LHCN-M2 (cell line): Measurements from ENCODE around the gene ENAH. TPM values are rescaled to one million over a fixed set of nuclear protein-coding genes. Genes with fewer than 3 reads are reported as not detected.
"Not testable (repeated sequence)": the region's sequence is repeated elsewhere in the genome, so short reads cannot be mapped to it uniquely, and the experiment has no call there.

Source experiments
- DNase-seq: peaks from one replicate; pipeline ENCODE4 v3.0.0-alpha.2; 2012; ENCODE audit warnings: low read depth
- total RNA-seq: library from RNA; depleted of rRNA; stranded (reverse); fragments of >200 nt; gene quantifications from 2 replicates; pipeline ENCODE4 v1.2.3, GENCODE V29; 2014

Gene ENAH
- total RNA-seq, 1 experiment from 2014 or later, result 82.4 TPM

DNA sequence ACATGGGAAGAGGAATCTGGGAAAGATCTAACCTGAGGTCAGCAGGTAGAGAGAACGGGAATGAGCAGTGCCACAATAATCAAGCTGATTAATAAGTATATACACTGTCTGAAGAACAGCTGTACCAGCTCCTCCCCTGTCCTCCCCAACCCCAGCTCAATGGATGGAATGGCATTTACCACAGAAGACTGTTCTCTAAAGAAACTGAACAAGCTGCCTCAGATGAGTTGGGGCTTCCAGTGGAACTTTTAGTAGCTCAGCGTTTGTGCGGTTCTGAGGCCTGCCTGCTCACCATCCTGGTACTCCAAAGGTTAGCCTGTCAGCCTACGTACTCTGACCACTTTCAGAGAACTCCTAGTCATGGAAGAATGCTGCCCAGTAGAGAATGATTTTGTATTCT is 123.2 kb downstream of the ENAH start:
- no peak for DNase-seq

DNA sequence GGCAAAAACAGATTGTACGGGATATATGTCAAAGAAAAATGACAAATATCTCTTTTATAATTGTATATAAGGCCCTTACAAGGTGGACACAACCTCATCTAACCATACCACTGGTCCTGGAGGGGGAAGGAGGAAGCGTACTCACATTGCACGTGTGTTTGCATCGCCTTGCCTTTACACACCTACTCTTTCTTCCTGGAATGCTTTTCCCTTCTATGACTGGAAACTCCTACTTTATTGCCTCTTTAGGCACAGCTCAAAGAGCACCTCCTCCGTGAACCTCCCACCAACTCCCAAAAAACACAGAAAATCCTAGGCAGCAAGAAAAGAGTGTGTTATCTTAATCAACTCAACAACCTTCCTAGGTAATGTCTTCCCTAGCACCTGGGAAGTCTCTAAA is 125.3 kb downstream of the ENAH start:
- DNase-seq, result no peak

DNA sequence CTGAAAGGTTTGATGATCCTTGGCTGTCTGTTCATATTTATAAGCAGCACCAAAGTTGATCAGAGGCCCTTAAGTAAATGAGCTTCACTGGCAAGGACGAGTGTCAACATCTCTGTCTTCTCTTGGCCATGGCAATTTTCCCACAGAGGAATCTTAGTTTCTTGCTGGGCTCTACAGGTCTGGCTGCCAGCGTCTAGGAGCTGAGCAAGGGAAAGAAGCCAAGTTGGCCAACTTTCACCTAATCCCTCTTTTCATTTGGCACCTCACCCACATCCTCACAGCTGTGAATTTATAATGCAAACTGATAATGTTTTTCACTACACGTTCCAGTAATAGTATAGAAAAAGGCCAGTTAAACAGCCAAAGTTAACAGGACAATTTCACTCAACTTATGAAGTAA is 126.0 kb downstream of the ENAH start:
- no peak for DNase-seq

DNA sequence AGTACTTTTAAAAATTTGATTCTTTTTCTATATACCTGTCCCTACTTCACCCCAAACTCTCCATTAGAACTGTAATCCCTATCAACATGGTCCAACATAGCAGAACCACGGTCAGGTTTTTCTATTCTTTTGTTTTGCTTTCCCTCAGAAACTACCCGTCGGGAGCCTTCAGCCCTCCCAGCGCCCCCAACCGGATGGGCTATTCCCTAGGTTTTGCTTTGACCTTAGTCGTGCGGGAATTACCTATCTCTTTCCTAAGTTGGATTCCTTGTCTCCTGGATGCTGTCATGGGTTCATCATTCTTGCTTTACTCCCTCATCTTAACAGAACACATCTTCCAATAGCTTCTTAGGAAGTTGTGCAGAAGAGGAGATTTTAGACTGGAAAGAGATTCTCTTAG is 127.5 kb downstream of the ENAH start:
- DNase-seq, result no peak

DNA sequence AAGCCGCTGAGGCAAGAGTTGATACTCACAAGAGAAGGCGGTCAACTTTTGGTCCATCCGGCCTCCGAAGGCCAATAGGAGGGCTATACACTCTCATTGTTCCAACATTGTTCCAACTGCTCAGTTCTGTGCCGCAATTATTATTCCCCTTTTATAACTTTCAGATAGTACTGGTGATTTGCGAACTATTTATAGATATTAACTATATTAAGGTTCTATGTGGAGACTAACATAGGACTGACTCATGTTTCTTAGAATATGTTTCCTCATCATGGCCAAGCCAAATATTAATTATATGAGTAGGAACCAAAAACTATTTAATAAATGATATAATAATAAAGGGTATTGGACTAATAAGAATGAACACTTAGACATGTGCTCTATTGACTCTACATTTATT is 128.4 kb downstream of the ENAH start:
- DNase-seq, result no peak

DNA sequence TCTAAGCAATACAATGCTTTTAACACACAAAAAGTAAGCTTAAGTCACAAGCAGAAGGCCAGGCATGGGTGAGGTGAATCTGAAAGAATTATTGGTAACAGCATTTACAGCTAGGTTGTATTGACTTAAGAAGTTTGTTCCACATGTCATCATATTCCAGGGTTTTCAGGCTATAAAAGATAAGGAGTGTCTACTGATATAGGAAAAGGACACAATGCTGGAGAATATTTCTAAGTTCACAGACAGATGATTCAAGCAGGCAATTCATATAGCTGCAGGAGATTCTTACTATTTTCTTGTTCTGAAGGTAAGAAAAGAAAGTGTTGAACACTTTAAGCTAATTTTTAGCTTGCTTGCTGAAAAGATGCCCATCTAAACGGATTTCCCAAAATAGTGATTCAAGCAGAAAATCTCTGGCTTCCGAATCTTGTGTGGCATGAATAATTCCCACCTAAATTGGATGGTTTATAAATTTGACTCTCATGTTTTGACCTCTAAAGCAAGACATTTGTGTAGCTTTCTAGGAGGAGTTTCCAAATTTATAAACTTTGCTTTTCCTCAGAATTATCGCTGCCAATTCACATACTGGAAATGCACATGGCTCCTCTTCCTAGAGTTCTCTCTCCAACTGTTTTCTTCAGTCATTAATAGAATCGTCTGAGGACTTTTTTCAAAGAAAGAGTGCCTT is 129.5 kb downstream of the ENAH start:
- DNase-seq, result no peak

DNA sequence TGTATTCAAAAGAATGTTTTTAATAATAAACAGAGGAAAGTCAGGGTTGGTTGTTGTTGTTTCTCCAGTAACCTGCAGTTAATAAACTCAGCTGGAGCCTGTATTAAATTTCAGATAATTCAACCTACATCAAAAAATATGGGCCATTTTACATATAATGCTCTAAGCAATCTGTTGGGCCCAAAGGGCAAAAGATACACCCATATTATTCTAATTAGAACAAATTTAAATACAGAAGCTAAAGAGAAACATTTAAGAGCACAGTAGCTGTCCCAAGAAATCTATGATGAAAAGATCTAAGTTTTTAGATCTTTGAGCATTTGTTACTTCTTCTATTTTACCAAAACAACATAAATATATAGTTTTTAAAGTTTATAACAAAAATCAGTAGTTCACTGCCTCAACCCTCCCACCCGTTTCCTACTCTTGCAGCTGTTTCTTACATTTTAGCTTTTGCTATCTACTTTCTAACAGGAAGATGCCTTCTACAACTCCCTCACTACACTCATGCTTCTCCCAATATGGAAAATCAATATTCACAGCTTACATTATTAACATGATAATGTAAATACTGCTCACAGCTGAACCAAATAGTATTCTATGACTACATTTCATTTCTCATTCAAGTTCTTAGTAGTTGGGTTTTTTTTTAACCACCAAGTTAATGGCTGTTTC is 130.2 kb downstream of the ENAH start:
- DNase-seq, result no peak

DNA sequence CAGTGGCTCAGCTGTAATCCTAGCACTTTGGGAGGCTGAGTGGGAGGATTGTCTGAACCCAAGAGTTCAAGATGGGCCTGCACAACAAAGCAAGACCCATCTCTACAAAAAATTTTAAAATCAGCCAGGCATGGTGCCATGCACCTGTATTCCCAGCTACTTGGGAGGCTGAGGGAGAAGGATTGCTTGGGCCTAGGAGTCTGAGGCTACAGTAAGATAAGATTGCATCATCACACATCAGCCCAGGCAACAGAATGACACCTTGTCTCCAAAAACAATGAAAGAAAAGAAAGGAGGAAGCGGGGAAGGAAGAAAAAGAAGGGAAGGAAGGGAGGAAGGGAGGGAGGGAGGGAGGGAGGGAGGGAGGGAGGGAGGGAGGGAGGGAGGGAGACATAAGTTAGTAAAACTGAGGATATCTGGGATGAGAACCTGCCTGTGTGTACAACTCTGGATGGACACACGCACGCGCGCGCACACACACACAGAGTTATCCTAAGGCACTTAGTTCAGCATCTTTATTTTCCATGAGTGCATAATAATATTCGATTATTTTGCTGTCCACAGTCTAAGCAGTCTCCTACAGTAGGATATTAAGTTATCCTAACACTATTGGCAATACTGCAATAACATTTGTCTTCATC is 132.2 kb downstream of the ENAH start:
- no peak for DNase-seq

DNA sequence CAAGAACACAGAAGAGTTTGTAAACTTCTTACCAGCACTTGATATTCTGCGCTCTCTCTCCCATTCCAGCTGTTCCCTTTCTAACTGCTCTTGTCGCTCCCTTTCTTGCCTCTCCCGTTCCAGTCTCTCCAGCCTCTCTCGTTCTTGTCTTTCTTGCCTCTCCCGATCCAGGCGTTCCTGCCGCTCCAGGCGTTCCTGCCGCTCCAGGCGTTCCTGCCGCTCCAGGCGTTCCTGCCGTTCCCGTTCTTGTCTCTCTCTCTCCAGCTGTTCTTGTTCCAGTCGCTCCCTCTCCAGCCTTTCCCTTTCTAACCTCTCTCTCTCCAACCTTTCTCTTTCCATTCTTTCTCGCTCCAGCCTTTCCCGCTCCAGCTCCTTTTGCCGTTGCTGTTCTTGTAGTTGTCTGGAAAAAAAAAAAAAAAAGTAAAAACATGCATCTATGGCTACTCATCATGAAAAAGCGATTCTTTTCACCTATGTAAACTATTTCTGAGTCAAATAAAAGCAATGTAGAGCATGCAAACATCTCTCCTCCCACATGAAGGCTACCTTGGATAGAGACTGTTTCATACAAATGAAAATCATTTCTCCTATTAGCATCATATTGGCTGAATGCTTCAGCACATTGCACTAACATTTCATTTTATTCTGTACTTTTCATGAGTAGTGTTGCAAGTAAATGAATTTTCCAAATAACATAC is 133.6 kb downstream of the ENAH start:
- peak; percentile 48 for DNase-seq

DNA sequence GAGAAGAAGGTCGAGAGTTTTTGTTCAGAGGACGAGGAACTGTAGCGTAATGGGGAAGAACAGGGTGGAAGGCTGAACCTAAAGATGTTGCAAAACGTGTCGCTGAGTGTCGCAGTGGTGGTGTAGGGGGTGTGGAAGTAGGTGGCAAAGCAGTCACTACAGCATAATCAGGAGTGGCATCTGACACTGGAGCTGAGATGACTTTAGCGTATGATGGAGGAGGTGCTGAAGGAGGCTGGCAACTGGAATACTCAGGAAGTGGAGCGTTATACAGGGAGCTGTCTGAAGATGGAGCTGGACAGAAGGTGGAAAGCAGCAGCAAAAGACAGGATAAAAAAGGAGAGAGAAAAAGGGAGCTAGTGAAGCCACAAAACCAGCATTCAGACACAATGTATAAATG is 135.2 kb downstream of the ENAH start:
- DNase-seq, result peak; percentile 29

DNA sequence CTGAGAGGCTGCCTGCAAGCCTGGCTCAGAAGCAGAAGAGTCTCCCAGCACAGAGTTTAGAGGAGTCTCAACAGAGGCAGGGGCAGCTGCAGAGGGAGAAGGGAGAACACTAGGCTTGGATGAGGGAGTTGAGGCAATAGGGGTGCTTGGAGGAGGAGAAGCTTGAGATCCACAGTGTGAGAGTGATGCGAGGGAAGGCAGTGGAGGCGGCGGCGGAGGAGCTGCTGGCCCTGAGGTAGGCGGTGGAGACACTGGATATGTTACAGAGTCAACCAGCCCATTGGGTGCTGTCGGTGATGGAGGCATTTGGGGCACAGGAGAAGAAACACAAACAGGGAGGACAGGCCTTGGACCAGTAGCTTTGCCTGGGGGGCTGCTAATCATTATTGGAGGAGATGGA is 135.7 kb downstream of the ENAH start:
- DNase-seq, result no peak

DNA sequence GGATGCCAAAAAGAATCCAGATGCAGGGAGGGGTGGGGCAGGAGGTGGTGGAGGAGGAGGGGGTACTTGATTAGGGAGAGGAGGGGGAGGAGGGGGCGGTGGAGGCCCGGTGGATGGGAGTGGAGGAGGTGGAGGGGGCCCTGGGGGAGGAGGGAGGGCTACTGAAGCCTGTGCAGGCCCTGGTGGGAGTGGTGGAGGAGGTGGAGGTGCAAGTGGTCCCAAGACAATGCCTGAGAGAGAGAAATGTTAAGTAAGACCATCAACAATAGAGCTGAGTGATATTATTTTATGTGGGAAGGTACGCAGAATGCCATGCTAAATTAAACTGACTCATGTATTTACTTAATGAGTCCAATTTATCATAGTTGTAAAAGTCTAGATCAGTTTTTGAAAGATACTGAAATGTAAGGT is 138.2 kb downstream of the ENAH start:
- no peak for DNase-seq

DNA sequence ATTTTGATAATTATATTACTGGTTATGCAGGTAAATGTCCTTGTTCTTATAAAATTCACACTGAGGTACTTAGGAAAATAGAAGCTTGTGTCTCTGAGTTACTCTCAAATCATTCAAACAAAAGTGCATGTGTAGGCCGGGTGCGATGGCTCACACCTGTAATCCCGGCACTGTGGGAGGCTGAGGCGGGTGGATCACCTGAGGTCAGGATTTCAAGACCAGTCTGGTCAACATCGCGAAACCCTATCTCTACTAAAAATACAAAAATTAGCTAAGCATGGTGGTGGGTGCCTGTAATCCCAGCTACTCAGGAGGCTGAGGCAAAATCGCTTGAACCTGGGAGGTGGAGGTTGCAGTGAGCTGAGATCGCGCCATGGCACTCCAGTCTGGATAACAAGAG is 139.3 kb downstream of the ENAH start:
- DNase-seq, result not testable (repeated sequence)

DNA sequence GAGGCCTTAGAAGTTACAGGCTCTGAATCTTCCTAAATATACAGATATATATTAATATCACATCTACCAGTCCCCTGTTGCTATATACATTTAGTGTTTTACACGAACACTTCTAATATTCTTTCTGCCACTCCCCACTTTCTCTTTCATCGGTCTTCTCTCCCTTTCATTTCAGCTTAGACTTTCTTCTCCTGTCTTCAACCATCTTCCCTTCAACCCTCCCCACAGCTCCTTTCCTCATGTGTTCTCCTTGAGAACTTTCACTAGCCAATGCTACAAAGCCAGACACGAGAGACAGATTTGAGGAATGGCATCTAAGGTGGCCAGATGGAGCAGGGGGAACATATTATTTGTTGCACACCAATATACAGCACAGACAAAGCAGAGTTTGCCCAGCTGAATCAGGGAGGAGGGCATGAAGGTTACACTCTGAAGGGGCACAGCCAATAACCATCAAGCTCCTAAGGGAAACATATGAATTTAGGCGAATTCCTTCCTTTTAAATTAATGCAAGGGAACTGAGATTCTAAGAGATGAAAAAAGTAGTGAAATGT is 141.0 kb downstream of the ENAH start:
- DNase-seq, result no peak

DNA sequence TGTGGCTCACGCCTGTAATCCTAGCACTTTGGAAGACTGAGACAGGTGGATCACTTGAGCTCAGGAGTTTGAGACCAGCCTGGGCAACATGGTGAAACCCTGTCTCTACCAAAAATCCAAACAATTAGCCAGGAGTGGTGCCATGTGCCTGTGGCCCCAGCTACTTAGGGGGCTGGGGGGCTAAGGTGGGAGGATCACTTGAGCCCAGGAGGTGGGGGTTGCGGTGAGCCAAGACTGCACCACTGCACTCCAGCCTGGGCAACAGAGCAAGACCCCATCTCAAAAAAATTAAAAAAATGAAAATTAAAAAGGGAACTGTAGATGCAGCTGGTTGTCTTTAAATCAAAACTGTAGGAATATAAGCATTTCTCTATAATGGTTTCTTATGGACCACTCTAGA is 142.2 kb downstream of the ENAH start:
- not testable (repeated sequence) for DNase-seq

DNA sequence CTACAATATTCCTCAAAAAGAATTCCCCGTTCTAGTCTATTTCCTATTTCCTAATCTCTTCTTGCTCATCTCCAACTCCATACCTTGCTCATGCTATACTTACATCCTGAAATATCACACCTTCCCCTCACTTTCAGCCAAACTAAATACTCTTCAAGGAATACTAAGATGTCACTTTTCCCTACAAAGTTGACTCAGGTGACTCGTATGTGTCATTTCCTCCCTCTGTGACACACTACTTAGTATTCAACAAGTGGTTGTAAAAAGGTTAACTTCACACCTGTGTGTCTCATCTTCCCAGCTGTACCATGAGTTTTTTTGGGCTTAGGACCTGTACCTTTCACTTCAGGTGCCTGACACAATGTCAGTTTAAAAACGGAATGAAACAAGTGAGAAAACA is 143.2 kb downstream of the ENAH start:
- DNase-seq, result no peak

DNA sequence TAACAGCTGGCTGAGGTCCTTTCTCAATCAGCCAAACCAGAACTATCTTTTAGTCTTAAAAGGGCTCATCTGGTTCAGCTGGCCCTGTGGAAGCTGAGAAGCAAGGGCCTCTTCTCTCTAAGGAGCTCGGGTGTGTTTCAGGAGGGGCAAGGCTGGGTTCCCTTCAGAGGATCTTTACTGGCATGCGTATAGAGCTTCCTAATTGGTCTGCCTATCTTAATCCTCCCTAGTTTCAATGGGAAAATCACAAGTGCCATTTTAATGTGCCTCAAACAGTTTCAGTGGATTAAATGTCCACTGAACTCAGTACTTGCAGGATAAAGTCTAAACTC is 143.6 kb downstream of the ENAH start:
- DNase-seq, result no peak

DNA sequence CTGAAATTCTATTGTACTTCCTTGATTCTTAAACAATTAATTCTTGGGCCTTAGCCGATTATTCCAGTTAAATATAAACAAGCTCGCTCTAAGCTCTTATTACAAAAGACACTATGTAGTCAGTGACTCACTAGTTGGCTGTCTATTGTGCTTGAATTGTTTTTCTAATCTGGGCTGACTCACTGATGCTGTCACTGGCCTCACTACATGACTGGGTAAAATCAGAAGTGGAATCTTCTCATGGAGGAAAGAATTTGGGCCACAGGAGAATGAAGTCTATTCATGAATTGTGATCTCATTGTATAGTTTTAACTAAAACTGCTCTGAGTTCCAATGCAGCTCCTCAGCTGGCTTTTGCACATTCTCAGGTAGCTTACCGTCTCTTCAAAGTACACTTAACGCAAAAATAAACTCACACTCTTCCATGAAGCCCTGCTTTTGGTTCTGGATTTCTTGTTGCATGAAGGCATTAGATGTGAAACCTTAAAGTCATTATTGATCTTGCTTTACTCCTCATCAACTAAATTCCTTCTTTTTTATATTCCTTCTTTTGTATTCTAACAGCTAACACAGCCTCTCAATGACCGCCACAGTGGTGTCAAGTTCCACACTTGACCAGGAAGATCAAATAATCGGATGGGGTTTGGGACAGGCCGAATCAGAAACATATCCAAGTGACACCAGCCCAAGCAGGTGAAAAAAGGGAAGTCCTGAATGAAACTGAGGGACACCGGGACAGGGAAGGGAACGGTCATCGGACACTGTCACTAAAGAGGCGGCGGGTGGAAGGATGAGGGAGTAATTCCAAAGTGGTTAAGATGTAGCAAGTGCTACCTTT is 144.2 kb downstream of the ENAH start:
- DNase-seq, result peak; percentile 96

DNA sequence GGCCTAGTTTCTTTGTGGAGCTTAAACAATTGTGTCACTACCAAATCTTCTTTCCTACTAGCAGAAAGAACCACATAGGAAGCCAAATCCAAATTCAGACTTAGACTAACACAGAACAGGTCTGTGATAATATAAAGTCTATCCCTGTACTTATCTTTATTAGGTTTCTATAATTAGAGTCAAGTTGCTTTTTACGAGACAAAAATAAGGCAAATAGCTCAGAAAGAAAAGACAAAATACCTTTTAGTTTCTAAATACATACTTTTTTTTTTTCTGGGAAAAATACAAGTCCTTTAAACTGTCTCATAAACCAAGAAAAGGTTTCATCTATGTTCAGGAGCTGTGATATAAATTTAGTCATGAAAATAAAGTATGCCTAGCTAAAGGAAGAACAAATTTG is 146.2 kb downstream of the ENAH start:
- DNase-seq, result no peak

DNA sequence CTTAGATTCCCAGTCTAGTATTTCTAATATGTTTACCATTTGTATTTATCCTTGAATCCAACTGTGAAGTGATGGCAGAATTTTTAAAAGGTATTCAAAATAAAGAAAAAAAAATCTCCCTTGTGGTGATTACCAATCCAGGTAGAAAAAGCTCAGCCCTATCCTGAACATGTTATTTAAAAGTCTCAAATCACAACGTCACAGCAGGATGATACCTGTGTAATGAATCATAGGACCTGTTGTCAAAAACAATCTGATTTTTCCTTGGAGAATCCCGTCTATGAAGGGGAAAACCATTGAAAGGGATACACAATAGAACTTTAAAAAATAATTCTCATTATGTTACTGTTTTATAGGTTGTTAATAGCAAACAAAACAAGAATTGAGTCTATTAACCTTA is 148.1 kb downstream of the ENAH start:
- DNase-seq, result no peak

DNA sequence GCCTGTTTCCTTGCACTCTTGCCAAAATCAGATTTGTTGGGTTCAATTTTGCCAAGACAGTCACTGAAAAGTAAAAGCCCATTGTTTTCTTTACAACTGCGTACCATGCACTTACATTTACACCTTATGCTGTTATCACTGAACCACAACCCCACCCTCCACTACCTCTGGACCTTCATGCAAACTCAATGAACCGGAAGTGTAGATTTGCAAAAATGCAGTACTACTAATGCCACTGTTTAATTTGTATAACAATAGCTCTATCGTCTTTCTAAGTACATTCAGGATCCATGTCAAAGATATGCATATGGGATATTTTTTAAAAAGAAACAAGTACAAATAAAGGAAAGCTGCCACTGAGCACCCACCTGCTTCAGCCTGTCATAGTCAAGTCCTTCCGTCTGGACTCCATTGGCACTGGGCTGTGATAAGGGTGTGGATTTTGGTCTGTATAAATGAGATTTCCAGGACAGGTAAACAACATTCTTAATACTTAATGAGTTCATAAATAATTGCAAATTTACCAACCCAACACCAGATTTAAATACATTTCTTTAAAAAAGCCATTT is 152.2 kb downstream of the ENAH start:
- no peak for DNase-seq
